OCI-LY7 (cell line): ENCODE results near the gene DOCK3. TPM values are rescaled to one million over a fixed set of nuclear protein-coding genes. Genes with fewer than 3 reads are reported as not detected.

Experiments
- BruUV-seq: library from RNA; stranded (reverse); fragments of 400-500 nt; replicated peaks from 2 replicates; lab custom pipeline; 2021; lab: Mats Ljungman, UMichigan
- CTCF ChIA-PET: fragments of 300-600 bp; sonication (Branson Sonifier 250); formaldehyde crosslinking; loops from one replicate; lab custom pipeline; 2022; ENCODE audit warnings: antibody characterized with exemption; ENCODE audit not compliant: unreplicated experiment; lab: Charles Lee
- POLR2A ChIA-PET: fragments of 300-600 bp; sonication (Branson Sonifier 250); formaldehyde crosslinking; loops from one replicate; lab custom pipeline; 2022; ENCODE audit warnings: antibody characterized with exemption; lab: Charles Lee
- DNase-seq: peaks from one replicate; pipeline ENCODE4 v3.0.0-alpha.2; 2015; ENCODE audit warnings: low spot score
- H2AFZ ChIP-seq: fragments of 200-600 bp; sonication (generic), shearing (Covaris generic); 2 replicates; pipeline ENCODE4 v1.6.1; 2014; ENCODE audit warnings: mild to moderate bottlenecking, antibody characterized with exemption, low read length, moderate library complexity
- H3K27ac ChIP-seq: fragments of 200-600 bp; sonication (generic); 2 replicates; pipeline ENCODE4 v1.5.1; 2014; ENCODE audit warnings: mixed run types, low read depth, mild to moderate bottlenecking, moderate library complexity, low read length, inconsistent platforms; ENCODE audit not compliant: poor library complexity, severe bottlenecking
- H3K36me3 ChIP-seq: fragments of 200-600 bp; sonication (generic); 2 replicates; pipeline ENCODE4 v1.6.1; 2014; ENCODE audit warnings: mild to moderate bottlenecking, antibody characterized with exemption, low read length, moderate library complexity, mixed read lengths; ENCODE audit not compliant: insufficient read depth
- H3K4me1 ChIP-seq: fragments of 200-600 bp; sonication (generic); 2 replicates; pipeline ENCODE4 v1.5.1; 2014; ENCODE audit warnings: mild to moderate bottlenecking, low read length; ENCODE audit not compliant: insufficient read depth, poor library complexity, severe bottlenecking
- H3K4me2 ChIP-seq: fragments of 200-600 bp; sonication (generic); 2 replicates; pipeline ENCODE4 v1.6.1; 2014; ENCODE audit warnings: mild to moderate bottlenecking, low read length
- H3K4me3 ChIP-seq: fragments of 200-600 bp; sonication (generic); 2 replicates; pipeline ENCODE4 v1.5.1; 2014; ENCODE audit warnings: mild to moderate bottlenecking, low read depth, low read length; ENCODE audit not compliant: poor library complexity, severe bottlenecking
- H3K79me2 ChIP-seq: fragments of 200-600 bp; sonication (generic); 2 replicates; pipeline ENCODE4 v1.6.1; 2016; ENCODE audit warnings: low read depth, mild to moderate bottlenecking, low read length, moderate library complexity, mixed read lengths; ENCODE audit not compliant: insufficient read depth
- H3K9me2 ChIP-seq: fragments of 200-600 bp; sonication (generic); 2 replicates; pipeline ENCODE4 v1.6.1; 2016; ENCODE audit warnings: mild to moderate bottlenecking, low read length, mixed read lengths; ENCODE audit not compliant: insufficient read depth
- H3K9me3 ChIP-seq: fragments of 200-600 bp; sonication (generic); 2 replicates; pipeline ENCODE4 v1.6.1; 2014; ENCODE audit warnings: mild to moderate bottlenecking, mixed run types, low read length, mixed read lengths
- H4K20me1 ChIP-seq: fragments of 200-600 bp; sonication (generic); 2 replicates; pipeline ENCODE4 v1.6.1; 2014; ENCODE audit warnings: mild to moderate bottlenecking, antibody characterized with exemption, low read length, moderate library complexity, mixed read lengths; ENCODE audit not compliant: insufficient read depth
- EZH2phosphoT487 ChIP-seq: fragments of 200-600 bp; sonication (generic); IDR thresholded peaks from 2 replicates; pipeline ENCODE4 v1.6.1; 2018; ENCODE audit warnings: low read depth, borderline replicate concordance, mild to moderate bottlenecking, mixed run types, antibody characterized with exemption, low read length, moderate library complexity, mixed read lengths
- intact Hi-C: fragments of 100-400 bp; cut with micrococcal nuclease; formaldehyde crosslinking; loops from one replicate; pipeline ENCODE4 v1.10.0; 2022; ENCODE audit not compliant: unreplicated experiment
- total RNA-seq, 2 experiments: library from RNA; depleted of rRNA in 1 of 2; stranded (reverse); fragments of >200 nt in 1 of 2; shearing (Covaris generic) in 1 of 2; gene quantifications; 2 replicates each; pipeline ENCODE4 v1.2.3, GENCODE V29; 2014 to 2022
- TF ChIP-seq, protein P1 (sequence below): fragments of 200-600 bp; sonication (generic); conservative IDR thresholded peaks from 2 replicates; pipeline ENCODE4 v1.5.1; 2014; ENCODE audit warnings: mild to moderate bottlenecking, antibody characterized with exemption, low read length, moderate library complexity, mixed read lengths

Gene DOCK3
- total RNA-seq, 2 experiments from 2014 or later = not detected

GRCh38 chr3:50648313-50648712, 26.4 kb upstream of the DOCK3 start:
- no TSS peak for BruUV-seq
- TF ChIP-seq EZH2phosphoT487 = no peak
- TF ChIP-seq, protein P1, sequence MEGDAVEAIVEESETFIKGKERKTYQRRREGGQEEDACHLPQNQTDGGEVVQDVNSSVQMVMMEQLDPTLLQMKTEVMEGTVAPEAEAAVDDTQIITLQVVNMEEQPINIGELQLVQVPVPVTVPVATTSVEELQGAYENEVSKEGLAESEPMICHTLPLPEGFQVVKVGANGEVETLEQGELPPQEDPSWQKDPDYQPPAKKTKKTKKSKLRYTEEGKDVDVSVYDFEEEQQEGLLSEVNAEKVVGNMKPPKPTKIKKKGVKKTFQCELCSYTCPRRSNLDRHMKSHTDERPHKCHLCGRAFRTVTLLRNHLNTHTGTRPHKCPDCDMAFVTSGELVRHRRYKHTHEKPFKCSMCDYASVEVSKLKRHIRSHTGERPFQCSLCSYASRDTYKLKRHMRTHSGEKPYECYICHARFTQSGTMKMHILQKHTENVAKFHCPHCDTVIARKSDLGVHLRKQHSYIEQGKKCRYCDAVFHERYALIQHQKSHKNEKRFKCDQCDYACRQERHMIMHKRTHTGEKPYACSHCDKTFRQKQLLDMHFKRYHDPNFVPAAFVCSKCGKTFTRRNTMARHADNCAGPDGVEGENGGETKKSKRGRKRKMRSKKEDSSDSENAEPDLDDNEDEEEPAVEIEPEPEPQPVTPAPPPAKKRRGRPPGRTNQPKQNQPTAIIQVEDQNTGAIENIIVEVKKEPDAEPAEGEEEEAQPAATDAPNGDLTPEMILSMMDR = no peak
- no peak overlapping the region for H3K4me2 ChIP-seq
- H2AFZ ChIP-seq = no peak overlapping the region
- no peak for DNase-seq
- H3K4me1 ChIP-seq = no peaks in the 10 kb centered on the region
- no peaks in the 10 kb centered on the region for H3K9me2 ChIP-seq
- intact Hi-C loops = no loop called here
- H3K36me3 ChIP-seq = peaks cover 4% of the 10 kb centered on the region; the same call in 1 of the 2 replicates
- H3K9me3 ChIP-seq = no peaks in the 10 kb centered on the region
- no peak overlapping the region for H3K27ac ChIP-seq
- no peaks in the 10 kb centered on the region for H3K79me2 ChIP-seq
- CTCF ChIA-PET = no interaction called here
- H3K4me3 ChIP-seq = no peak overlapping the region
- POLR2A ChIA-PET = interaction anchor here (0.6 kb wide), 1 partner anchor 154 kb away, joined by 5 read pairs; no protein-coding TSS in a partner anchor
- H4K20me1 ChIP-seq = no peaks in the 10 kb centered on the region

GRCh38 chr3:50648944-50649343, 25.8 kb upstream of the DOCK3 start:
- DNase-seq = no peak
- TSS peak; percentile 58 for BruUV-seq
- Histone ChIP-seq H3K36me3 (no peaks in the 10 kb centered on the region), H2AFZ (no peak overlapping the region), H4K20me1 (no peaks in the 10 kb centered on the region), H3K4me3 (no peak overlapping the region), H3K79me2 (no peaks in the 10 kb centered on the region), H3K4me1 (no peaks in the 10 kb centered on the region), H3K27ac (no peak overlapping the region), H3K9me2 (no peaks in the 10 kb centered on the region), H3K9me3 (no peaks in the 10 kb centered on the region), H3K4me2 (no peak overlapping the region)
- POLR2A ChIA-PET = interaction anchor here (0.6 kb wide), 1 partner anchor 155 kb away, joined by 5 read pairs; no protein-coding TSS in a partner anchor
- TF ChIP-seq EZH2phosphoT487 = no peak
- CTCF ChIA-PET = no interaction called here
- intact Hi-C loops = no loop called here

DNA sequence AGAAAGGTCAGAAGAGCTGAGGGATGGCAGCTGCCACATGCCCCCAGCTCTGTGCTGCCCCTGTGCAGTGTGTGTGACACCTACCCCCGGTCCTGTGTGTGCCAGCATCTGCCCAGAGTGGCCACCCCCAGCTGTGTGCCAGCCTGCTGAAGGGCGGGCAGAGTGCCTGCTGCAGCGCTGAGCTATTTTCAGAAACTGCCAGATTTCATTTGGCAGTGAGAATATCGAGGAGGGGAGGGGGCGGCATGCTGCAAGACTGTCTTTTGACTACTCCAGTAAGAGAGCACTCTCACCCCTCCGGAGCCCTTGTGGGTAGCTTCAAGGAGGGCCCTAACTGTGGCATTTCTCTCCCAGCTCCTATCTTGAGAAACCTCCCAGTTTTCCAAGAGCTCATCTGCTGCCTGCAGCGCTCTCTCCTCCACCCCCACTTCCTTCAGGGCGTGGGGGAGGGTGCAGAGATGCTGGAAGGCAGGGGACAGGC, 25.2 kb upstream of the DOCK3 start:
- no TSS peak for BruUV-seq
- DNase-seq = no peak
- no peak overlapping the region for H2AFZ ChIP-seq
- no peaks in the 10 kb centered on the region for H3K79me2 ChIP-seq
- H3K27ac ChIP-seq = no peak overlapping the region
- ChIA-PET POLR2A (no interaction called here), CTCF (no interaction called here)
- H4K20me1 ChIP-seq = no peaks in the 10 kb centered on the region
- H3K36me3 ChIP-seq = no peaks in the 10 kb centered on the region
- TF ChIP-seq, protein P1 = no peak
- TF ChIP-seq EZH2phosphoT487 = no peak
- no peaks in the 10 kb centered on the region for H3K9me2 ChIP-seq
- H3K4me1 ChIP-seq = no peaks in the 10 kb centered on the region
- no peak overlapping the region for H3K4me3 ChIP-seq
- H3K4me2 ChIP-seq = no peak overlapping the region
- intact Hi-C loops = no loop called here
- H3K9me3 ChIP-seq = no peaks in the 10 kb centered on the region
